Endodermal cell (in vitro differentiated cells): Measurements from ENCODE around the gene HIC1. TPM values are rescaled to one million over a fixed set of nuclear protein-coding genes. Genes with fewer than 3 reads are reported as not detected.

ENCODE experiments used
- DNase-seq: peaks from one replicate; pipeline ENCODE4 v3.0.0-alpha.2; 2017
- H3K27ac ChIP-seq: 2 replicates; pipeline ENCODE4 v1.5.1; 2013; ENCODE audit warnings: mild to moderate bottlenecking, low read depth, low read length, moderate library complexity
- H3K27me3 ChIP-seq: 2 replicates; pipeline ENCODE4 v1.6.1; 2013; ENCODE audit warnings: mild to moderate bottlenecking, low read length, moderate library complexity; ENCODE audit not compliant: insufficient read depth, control insufficient read depth, poor library complexity, severe bottlenecking
- H3K36me3 ChIP-seq: 2 replicates; pipeline ENCODE4 v1.7.0; 2013; ENCODE audit warnings: mild to moderate bottlenecking, low read length, moderate library complexity; ENCODE audit not compliant: control insufficient read depth, insufficient read depth
- H3K4me1 ChIP-seq: one replicate; pipeline ENCODE4 v1.7.0; 2013; ENCODE audit warnings: low read length; ENCODE audit not compliant: control insufficient read depth, insufficient read depth
- H3K4me3 ChIP-seq: 2 replicates; pipeline ENCODE4 v1.5.1; 2013; ENCODE audit warnings: mild to moderate bottlenecking, low read length, moderate library complexity
- H3K9ac ChIP-seq: 2 replicates; pipeline ENCODE4 v1.6.1; 2013; ENCODE audit warnings: mild to moderate bottlenecking, low read length, moderate library complexity; ENCODE audit not compliant: poor library complexity, severe bottlenecking; ENCODE audit errors: extremely low read depth
- H3K9me3 ChIP-seq: 2 replicates; pipeline ENCODE4 v1.6.1; 2013; ENCODE audit warnings: mild to moderate bottlenecking, low read length, moderate library complexity; ENCODE audit not compliant: control insufficient read depth
- H3K27ac Mint-ChIP-seq: 2 replicates; pipeline ENCODE4 v1.8.0; 2020; ENCODE audit warnings: mixed read lengths
- H3K27me3 Mint-ChIP-seq: 2 replicates; pipeline ENCODE4 v1.8.0; 2021; ENCODE audit warnings: mild to moderate bottlenecking, mixed read lengths; ENCODE audit not compliant: insufficient read depth
- H3K36me3 Mint-ChIP-seq: 2 replicates; pipeline ENCODE4 v1.8.0; 2020; ENCODE audit warnings: low read depth, mixed read lengths
- H3K4me1 Mint-ChIP-seq: 2 replicates; pipeline ENCODE4 v1.8.0; 2020; ENCODE audit warnings: mixed read lengths
- H3K4me3 Mint-ChIP-seq: 2 replicates; pipeline ENCODE4 v1.8.0; 2020; ENCODE audit warnings: mild to moderate bottlenecking, moderate library complexity, mixed read lengths
- H3K9me3 Mint-ChIP-seq: 2 replicates; pipeline ENCODE4 v1.8.0; 2020; ENCODE audit warnings: mild to moderate bottlenecking, mixed read lengths
- CTCF ChIP-seq: fragments of 200-600 bp; sonication (generic); conservative IDR thresholded peaks from 2 replicates; pipeline ENCODE4 v1.5.0; 2021; ENCODE audit warnings: antibody characterized with exemption, mild to moderate bottlenecking
- WGBS, 2 experiments: methylation state at CpG; one replicate each; pipeline versions ENCODE4 v1.1.5 to v1.1.7; 2013; ENCODE audit warnings: missing lambda C conversion rate in 2 of 2, mixed read lengths in 1 of 2; ENCODE audit not compliant: insufficient coverage in 1 of 2, insufficient read length in 1 of 2; 5-methylcytosine and 5-hydroxymethylcytosine counted together
- total RNA-seq, 2 donors: library from RNA; stranded (reverse); fragmentation: NEBNext Ultra II Directional in 1 of 2; extraction: Animal tissue kit (Norgen Biotek cat#: 25700) in 1 of 2; gene quantifications; 2 replicates in 1 of 2; 3 replicates in 1 of 2; pipeline ENCODE4 v1.2.1, GENCODE V29; 2021

The HIC1 gene
- total RNA-seq, 2 donors from 2014 or later = 0.13 to 0.57 TPM

- no peak overlapping the region for H3K4me3 Mint-ChIP-seq
- H3K4me1 ChIP-seq = peaks cover 5% of the 10 kb centered on the region
- H3K27me3 Mint-ChIP-seq = no peaks in the 10 kb centered on the region
- no peak overlapping the region for H3K27ac Mint-ChIP-seq
- H3K27ac ChIP-seq = no peak overlapping the region
- no peak for TF ChIP-seq CTCF
- no peak overlapping the region for H3K4me3 ChIP-seq
- H3K9ac ChIP-seq = no peak overlapping the region
- no peak for DNase-seq
- no peaks in the 10 kb centered on the region for H3K4me1 Mint-ChIP-seq
- peaks cover 62% of the 10 kb centered on the region for H3K36me3 Mint-ChIP-seq
- no peaks in the 10 kb centered on the region for H3K9me3 ChIP-seq
- no peaks in the 10 kb centered on the region for H3K9me3 Mint-ChIP-seq
- no peaks in the 10 kb centered on the region for H3K27me3 ChIP-seq
- 88 to 93% methylated on average over 16 to 17 of the region's 17 CpGs for WGBS, 2 experiments
- peaks cover 78% of the 10 kb centered on the region for H3K36me3 ChIP-seq
These were observed 21.4 kb downstream of the HIC1 start for GRCh38 chr17:2076087-2076984.

- H3K27me3 ChIP-seq = no peaks in the 10 kb centered on the region
- H3K27ac Mint-ChIP-seq = no peak overlapping the region
- WGBS, 2 experiments = 95 to 96% methylated on average over 7 to 8 of the region's 8 CpGs
These were observed 22.1 kb downstream of the HIC1 start for GRCh38 chr17:2077040-2077439.

GRCh38 chr17:2081564-2081963, 26.7 kb downstream of the HIC1 start:
- peaks cover 18% of the 10 kb centered on the region for H3K4me1 ChIP-seq
- peaks cover 57% of the 10 kb centered on the region for H3K36me3 Mint-ChIP-seq
- no peak for TF ChIP-seq CTCF

More at GRCh38 chr17:2077040-2077439, 22.1 kb downstream of the HIC1 start:
- DNase-seq = no peak
- Mint-ChIP-seq H3K27me3 (no peaks in the 10 kb centered on the region), H3K4me1 (peaks cover 5% of the 10 kb centered on the region), H3K36me3 (peaks cover 66% of the 10 kb centered on the region), H3K4me3 (no peak overlapping the region), H3K9me3 (no peaks in the 10 kb centered on the region)
- Histone ChIP-seq H3K9me3 (no peaks in the 10 kb centered on the region), H3K27ac (no peak overlapping the region), H3K36me3 (peaks cover 80% of the 10 kb centered on the region), H3K4me1 (peaks cover 5% of the 10 kb centered on the region), H3K4me3 (no peak overlapping the region), H3K9ac (no peak overlapping the region)
- no peak for TF ChIP-seq CTCF

More at GRCh38 chr17:2081564-2081963, 26.7 kb downstream of the HIC1 start:
- Histone ChIP-seq H3K4me3 (no peak overlapping the region), H3K36me3 (peaks cover 62% of the 10 kb centered on the region), H3K9me3 (no peaks in the 10 kb centered on the region), H3K27ac (no peak overlapping the region), H3K9ac (no peak overlapping the region), H3K27me3 (no peaks in the 10 kb centered on the region)
- no peak overlapping the region for H3K4me3 Mint-ChIP-seq
- DNase-seq = no peak
- peaks cover 27% of the 10 kb centered on the region for H3K4me1 Mint-ChIP-seq
- H3K27ac Mint-ChIP-seq = no peak overlapping the region
- 91 to 94% methylated on average over 8 to 9 of the region's 9 CpGs for WGBS, 2 experiments
- H3K27me3 Mint-ChIP-seq = no peaks in the 10 kb centered on the region
- no peaks in the 10 kb centered on the region for H3K9me3 Mint-ChIP-seq
